Stimulated activated CD4-positive, alpha-beta T cell treated with anti-CD3 and anti-CD28 coated beads, Interleukin-15, amount 100 ng/mL, for 24 hours (primary cell): ENCODE measurements around the gene MLX.
"Not testable (repeated sequence)": the region's sequence is repeated elsewhere in the genome, so short reads cannot be mapped to it uniquely, and the experiment has no call there.

Experiments
- DNase-seq: peaks from one replicate; pipeline ENCODE4 v3.0.0-alpha.2; 2020

MLX gene

DNA sequence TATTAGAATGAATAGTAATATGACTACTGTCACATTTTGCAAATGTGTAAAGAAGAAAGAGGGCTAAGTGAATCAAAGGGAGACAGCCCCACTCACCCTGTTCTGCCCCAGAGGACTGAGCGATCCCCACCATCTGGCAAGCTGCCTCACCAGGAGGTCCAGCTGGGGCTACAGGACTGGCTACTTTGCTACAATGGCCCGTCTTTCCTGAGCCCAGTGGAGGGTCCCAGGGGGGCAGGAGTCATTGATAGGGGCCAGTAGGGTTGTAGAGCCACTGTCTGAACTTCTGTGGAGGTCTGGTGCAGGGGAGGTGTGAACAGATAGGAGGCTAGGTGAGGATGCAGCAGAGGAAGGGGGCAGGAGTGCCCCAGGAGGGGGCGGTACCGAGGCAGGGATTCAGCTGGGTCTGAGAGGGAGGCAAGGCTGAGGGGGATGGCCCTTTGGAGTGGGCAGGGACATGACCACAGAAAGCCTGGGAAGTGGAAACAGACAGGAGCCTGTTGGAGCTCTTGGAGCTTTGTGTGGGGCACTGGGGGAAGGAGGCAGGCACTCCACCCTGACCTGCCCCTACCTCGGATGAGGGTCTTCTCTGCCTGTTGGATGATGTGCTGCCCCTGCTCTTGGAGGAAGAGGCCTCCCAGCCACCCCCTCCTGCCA lies 10.8 kb upstream of the MLX start:
- DNase-seq: not testable (repeated sequence)

DNA sequence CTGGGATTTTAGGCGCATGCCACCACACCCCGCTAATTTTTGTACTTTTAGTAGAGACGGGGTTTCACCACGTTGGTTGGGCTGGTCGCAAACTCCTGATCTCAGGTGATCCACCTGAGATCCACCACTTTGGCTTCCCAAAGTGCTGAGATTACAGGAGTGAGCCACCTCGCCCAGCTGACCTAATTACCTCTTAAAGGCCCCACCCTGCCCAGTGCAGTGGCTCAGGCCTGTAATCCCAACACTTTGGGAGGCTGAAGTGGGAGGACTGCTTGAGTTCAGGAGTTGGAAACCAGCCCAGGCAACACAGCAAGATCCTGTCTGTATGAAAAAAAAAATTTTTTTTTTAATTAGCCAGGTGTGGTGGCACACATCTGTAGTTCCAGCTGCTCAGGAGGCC lies 7.8 kb upstream of the MLX start:
- no peak for DNase-seq

GRCh38 chr17:42560246-42560645 lies 6.7 kb upstream of the MLX start:
- no peak for DNase-seq

- peak; percentile 97 for DNase-seq
These were observed 5.0 kb upstream of the MLX start, which contains the start of gene COASY for GRCh38 chr17:42561897-42562387. TSS of gene COASY (plus strand) at chr17:42562148. CDS start at chr17:42562623, 475 bp downstream.

- no peak for DNase-seq
These were observed 4.3 kb upstream of the MLX start for GRCh38 chr17:42562388-42563142.

GRCh38 chr17:42563143-42563509 lies 3.8 kb upstream of the MLX start:
- no peak for DNase-seq

GRCh38 chr17:42563543-42563942 lies 3.4 kb upstream of the MLX start:
- DNase-seq: no peak

DNA sequence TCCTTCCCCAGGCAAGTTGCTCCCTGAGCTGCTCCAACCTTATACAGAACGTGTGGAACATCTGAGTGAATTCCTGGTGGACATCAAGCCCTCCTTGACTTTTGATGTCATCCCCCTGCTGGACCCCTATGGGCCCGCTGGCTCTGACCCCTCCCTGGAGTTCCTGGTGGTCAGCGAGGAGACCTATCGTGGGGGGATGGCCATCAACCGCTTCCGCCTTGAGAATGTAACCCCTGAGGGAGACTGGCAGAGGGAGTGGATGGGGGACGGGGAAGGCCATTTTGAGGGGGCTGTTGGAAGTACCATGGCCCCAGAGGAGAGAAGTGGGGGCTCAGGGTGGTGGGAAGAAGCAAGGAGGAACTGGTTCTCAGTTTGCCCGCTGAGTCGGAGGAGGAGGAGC lies 3.0 kb upstream of the MLX start:
- no peak for DNase-seq

GRCh38 chr17:42564815-42565522 lies 1.9 kb upstream of the MLX start:
- DNase-seq: no peak

DNA sequence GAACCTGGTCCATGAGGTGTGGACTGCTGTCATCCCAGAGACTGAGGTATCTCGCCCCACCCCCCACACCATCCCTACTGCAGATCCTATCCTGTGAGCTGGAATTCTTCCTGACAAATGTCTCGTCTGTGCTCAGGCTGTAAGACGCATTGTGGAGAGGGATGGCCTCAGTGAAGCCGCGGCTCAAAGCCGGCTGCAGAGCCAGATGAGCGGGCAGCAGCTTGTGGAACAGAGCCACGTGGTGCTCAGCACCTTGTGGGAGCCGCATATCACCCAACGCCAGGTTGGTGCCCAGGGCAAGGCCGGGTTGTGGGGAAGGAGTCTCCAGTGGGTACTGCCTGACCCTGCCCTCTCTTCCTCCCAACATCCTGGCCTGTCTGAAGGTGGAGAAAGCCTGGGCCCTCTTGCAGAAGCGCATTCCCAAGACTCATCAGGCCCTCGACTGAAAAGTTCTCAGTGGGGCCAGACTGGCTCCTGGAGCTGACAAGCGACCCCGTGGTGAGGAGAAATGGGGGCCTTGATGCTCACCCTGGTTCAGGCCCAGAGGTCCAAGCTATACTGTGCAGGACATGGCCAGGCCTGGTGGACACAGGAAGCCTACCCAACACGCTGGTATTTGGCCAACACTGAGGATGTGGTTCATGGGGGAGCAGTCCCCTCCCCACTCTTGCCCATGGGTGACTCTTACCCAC lies 1.2 kb upstream of the MLX start:
- no peak for DNase-seq

DNA sequence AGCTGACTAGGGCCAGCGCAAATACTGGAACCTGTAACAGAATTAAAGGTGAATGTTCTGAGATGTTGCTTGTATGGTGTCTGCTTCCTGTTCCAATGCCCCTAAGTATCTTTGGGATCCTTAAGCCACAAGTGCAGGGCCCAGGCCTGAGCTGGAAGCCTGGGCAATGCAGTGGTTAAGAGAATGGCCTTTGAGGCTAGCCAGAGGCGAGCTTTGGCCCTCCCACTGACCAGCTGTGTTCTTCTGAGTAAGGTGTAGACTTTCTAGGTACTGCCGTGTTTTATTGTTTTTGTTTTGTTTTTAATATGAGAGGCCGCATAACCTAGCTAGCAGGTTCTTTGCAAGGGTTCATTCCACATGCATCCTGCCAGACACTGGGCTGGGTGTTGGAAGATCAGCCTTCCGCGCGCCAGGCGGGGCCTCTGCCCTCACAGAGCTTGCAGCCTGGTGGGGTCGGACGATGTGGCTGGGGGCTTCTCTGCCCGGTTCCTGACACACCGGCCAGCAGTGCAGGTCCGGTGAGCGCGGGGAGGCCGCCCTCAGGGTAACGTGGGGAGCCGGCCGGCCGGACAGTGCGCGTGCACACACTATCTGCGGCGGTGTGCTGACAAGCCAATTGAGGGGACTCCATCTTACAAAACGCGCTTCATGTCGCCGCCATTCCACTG lies 551 bp upstream of the MLX start:
- no peak for DNase-seq

DNA sequence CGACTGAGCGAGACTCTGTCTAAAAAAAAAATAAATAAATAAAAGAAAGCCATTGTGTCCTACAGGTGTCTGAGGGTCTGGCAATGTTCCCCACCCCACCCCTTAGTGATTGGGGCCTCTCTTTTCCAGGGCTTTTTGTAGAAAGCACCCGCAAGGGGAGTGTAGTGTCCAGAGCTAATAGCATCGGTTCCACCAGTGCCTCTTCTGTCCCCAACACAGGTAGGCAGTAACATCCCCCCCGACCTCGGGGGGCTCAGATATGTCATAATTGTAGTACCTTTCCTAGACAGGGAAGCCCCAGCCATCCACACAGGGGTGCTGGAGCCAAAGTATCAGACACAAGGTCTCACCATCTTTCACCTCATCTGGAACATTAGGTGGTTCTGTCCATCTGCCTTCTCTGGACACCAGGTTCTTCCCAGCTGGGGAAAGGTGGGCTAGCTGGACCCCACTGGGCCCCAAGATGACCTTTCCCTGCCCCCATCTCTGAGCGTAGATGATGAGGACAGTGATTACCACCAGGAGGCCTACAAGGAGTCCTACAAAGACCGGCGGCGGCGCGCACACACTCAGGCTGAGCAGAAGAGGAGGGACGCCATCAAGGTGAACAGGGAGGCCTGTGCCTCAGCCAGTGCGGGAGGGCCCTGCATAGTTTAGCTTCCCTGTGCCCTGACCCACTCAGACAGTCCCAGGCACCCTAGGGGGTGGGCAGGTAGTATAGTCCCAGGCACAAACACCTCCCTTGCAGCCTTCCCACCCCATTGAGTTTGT lies 1.6 kb downstream of the MLX start:
- DNase-seq: no peak

GRCh38 chr17:42571435-42572225 lies 4.7 kb downstream of the MLX start:
- no peak for DNase-seq

DNA sequence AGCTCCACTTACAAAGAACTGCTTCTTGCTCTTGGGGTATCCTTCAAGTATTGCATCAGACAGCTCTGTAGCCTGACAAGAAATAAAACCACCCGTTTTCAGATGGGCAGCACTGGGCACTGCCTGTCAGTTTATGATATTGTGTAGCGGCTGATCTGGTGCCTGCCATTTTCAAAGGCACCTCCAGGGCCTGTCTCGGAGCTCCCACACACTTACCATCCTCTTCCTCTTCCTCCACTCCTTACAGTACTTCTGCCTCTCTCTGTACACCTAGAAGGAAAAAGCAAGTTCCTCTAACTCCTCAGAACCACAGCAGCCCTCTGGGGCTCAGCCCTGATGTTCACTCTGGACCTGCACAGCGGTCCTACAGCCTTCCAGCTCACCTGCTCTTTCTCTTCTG lies 6.2 kb downstream of the MLX start:
- no peak for DNase-seq

DNA sequence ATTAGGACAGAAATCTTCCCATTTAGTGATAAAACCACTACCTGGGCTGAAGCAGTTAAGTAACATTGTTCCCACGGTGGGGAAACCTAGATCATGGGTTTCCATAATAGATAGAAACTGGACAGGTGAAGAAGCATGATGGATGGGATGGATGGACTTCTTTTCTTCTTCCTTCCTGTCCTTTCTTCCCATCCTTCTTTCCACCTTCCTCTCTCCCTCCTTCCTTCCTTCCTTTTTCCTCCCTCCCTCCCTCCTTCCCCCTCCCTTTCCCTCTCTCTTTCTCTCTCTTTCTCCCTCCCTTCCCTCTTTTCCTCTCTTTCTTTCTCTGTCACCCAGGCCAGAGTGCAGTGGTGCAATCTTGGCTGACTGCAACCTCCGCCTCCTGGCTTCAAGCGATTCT lies 7.6 kb downstream of the MLX start:
- no peak for DNase-seq

DNA sequence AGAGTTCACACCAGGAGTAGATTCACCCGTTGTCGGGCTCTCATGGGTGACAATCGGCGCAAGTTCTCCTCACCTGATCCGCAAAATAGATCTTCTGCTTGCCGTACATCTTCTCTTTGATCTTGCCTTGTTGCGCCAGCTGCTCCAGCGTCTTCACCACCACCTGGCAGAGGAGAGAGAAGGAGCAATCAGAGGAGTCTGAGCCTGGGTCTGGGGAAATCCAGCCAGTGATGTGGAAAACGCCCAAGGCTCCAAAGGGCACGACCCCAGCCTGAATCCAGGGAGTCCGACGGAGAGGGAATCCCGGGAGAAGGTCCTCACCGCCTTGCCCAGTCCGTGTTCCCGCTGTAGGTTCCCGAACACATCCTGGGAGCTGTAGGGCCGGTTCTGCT lies 10.2 kb downstream of the MLX start:
- no peak for DNase-seq

DNA sequence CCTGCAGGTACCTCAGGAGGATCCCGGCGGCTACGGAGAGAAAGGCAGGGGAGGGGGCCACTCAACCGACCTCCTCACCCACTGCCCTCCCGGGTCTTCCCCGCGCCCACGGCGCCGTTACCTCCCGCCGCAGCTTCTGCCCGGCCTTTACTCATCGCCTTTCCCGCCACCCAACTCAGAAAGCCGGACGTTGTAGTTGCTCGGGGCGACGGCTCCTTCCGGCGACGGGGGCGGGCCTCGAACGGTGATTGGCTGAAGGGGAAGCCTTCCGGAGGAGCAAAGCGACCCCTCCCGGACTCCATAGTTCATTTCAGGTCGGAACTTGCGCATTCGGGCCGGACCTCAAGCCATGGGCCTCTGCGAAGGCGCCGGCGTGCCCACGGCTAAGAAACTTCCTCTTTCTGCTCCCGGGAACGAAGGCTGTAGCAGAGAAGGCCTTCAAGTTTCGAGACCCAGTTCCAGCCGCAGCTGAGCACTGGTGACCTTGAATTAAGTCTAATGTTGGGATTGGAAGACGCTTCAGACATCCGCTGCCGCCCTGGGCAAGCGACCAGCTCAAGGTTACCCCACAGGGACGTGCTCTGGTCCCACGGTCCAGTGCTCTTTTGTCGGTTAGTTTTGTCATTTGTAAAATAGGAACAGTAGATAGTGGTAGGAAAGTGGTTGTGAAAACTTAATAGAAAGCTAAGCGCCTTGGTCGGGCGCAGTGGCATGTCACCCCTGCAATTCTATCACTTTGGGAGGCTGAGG lies 10.8 kb downstream of the MLX start, which contains the start of gene PSMC3IP:
Gene PSMC3IP (minus strand): TSS at position 198 of the 750 bp plus-strand sequence. CDS start 43 bp downstream, at position 155.
- DNase-seq: peak; percentile 98

- peak; percentile 84 for DNase-seq
These were observed 11.5 kb downstream of the MLX start for GRCh38 chr17:42578282-42578869.

GRCh38 chr17:42579794-42580551 lies 13.1 kb downstream of the MLX start:
- DNase-seq: no peak
